Amygdala (tissue), 56 donors: Measurements from ENCODE around the gene PSTPIP1.

Experiments used
- DNase-seq, 56 donors: peaks; one replicate each; lab custom pipeline; 2025; lab: John Stamatoyannopoulos, UW

PSTPIP1 gene

GRCh38 chr15:76996526-76997401 lies 1.8 kb downstream of the PSTPIP1 start:
- DNase-seq, result peak in 10 of 56 donors; percentile 8 to 45 (median 29)

- DNase-seq, result no peak
These were observed 3.8 kb downstream of the PSTPIP1 start for GRCh38 chr15:76998663-76999285.

GRCh38 chr15:76999996-77000395 lies 5.1 kb downstream of the PSTPIP1 start:
- DNase-seq, result no peak

- DNase-seq, result no peak
These were observed 6.4 kb downstream of the PSTPIP1 start for GRCh38 chr15:77001351-77001750.

- DNase-seq, result no peak
These were observed 7.0 kb downstream of the PSTPIP1 start for GRCh38 chr15:77001966-77002365.

GRCh38 chr15:77002436-77002835 lies 7.5 kb downstream of the PSTPIP1 start:
- no peak for DNase-seq

- DNase-seq, result peak in 18 of 56 donors; percentile 11 to 65 (median 30)
These were observed 8.3 kb downstream of the PSTPIP1 start for GRCh38 chr15:77002954-77003912.

GRCh38 chr15:77004189-77004588 lies 9.3 kb downstream of the PSTPIP1 start:
- peak in 10 of 56 donors; percentile 7 to 37 (median 30) for DNase-seq

GRCh38 chr15:77009176-77009575 lies 14.2 kb downstream of the PSTPIP1 start:
- DNase-seq, result no peak

GRCh38 chr15:77009646-77010311 lies 14.9 kb downstream of the PSTPIP1 start:
- no peak for DNase-seq

- DNase-seq, result no peak
These were observed 15.4 kb downstream of the PSTPIP1 start for GRCh38 chr15:77010312-77010686.

GRCh38 chr15:77010857-77011256 lies 15.9 kb downstream of the PSTPIP1 start:
- no peak for DNase-seq

- no peak for DNase-seq
These were observed 17.3 kb downstream of the PSTPIP1 start for GRCh38 chr15:77012117-77012712.

- DNase-seq, result no peak
These were observed 17.9 kb downstream of the PSTPIP1 start for GRCh38 chr15:77012868-77013267.

GRCh38 chr15:77013776-77014131 lies 18.8 kb downstream of the PSTPIP1 start:
- DNase-seq, result no peak

- DNase-seq, result peak in 1 of 56 donors; percentile 10
These were observed 19.5 kb downstream of the PSTPIP1 start for GRCh38 chr15:77014132-77015081.

GRCh38 chr15:77015646-77016320 lies 20.9 kb downstream of the PSTPIP1 start:
- no peak for DNase-seq

- no peak for DNase-seq
These were observed 21.4 kb downstream of the PSTPIP1 start for GRCh38 chr15:77016321-77016695.
